BJ (cell line): Measurements from ENCODE around the gene BCAS3. TPM values are rescaled to one million over a fixed set of nuclear protein-coding genes. Genes with fewer than 3 reads are reported as not detected.

Source experiments
- CTCF ChIA-PET: fragments of 350-600 bp; formaldehyde crosslinking; extraction: SDS; loops from one replicate; lab custom pipeline; 2021; ENCODE audit warnings: antibody characterized with exemption, inconsistent platforms; lab: Yijun Ruan, JAX
- POLR2A ChIA-PET: fragments of 300-600 bp; sonication (Branson Sonifier 250); formaldehyde crosslinking; extraction: SDS; loops from one replicate; lab custom pipeline; 2021; ENCODE audit warnings: antibody characterized with exemption; lab: Charles Lee
- DNase-seq: peaks from one replicate; pipeline ENCODE4 v3.0.0-alpha.2; 2011; ENCODE audit warnings: low read depth
- H3K27me3 ChIP-seq: 2 replicates; pipeline ENCODE4 v1.6.0; 2011; ENCODE audit warnings: low read length; ENCODE audit not compliant: control insufficient read depth, insufficient read depth
- H3K36me3 ChIP-seq: 2 replicates; pipeline ENCODE4 v1.5.1; 2011; ENCODE audit warnings: low read length; ENCODE audit not compliant: control insufficient read depth, insufficient read depth
- H3K4me3 ChIP-seq: 2 replicates; pipeline ENCODE4 v1.5.1; 2011; ENCODE audit warnings: low read depth, mild to moderate bottlenecking, control low read depth, low read length
- CTCF ChIP-seq: IDR thresholded peaks from 2 replicates; pipeline ENCODE4 v1.5.1; 2011; ENCODE audit warnings: low read depth, mild to moderate bottlenecking, control low read depth, inconsistent platforms, low read length, moderate library complexity; ENCODE audit not compliant: insufficient read depth
- polyA plus RNA-seq: library from polyadenylated mRNA; depleted of rRNA; stranded (reverse); fragments of >200 nt; gene quantifications from 2 replicates; pipeline ENCODE4 v1.2.3, GENCODE V29; 2011

Gene BCAS3
- polyA plus RNA-seq, 1 experiment, result 19.5 TPM

- ChIA-PET POLR2A (no interaction called here), CTCF (interaction anchor here (0.7 kb wide), 2 partner anchors 9 to 23 kb away, joined by 3 to 4 read pairs; no protein-coding TSS in a partner anchor)
- no peak for TF ChIP-seq CTCF
- Histone ChIP-seq H3K36me3 (no peaks in the 10 kb centered on the region; the same call in 1 of the 2 replicates), H3K27me3 (no peaks in the 10 kb centered on the region), H3K4me3 (no peak overlapping the region)
- DNase-seq, result no peak
These were observed 597.7 kb downstream of the BCAS3 start for GRCh38 chr17:61275395-61275794.

GRCh38 chr17:61276806-61277205 is 599.2 kb downstream of the BCAS3 start:
- ChIA-PET POLR2A (no interaction called here), CTCF (interaction anchor here (1.3 kb wide), 1 partner anchor 9 kb away, joined by 3 read pairs; no protein-coding TSS in a partner anchor)
- no peak for DNase-seq
- TF ChIP-seq CTCF, result no peak
- no peak overlapping the region for H3K4me3 ChIP-seq
- no peaks in the 10 kb centered on the region for H3K27me3 ChIP-seq
- H3K36me3 ChIP-seq, result no peaks in the 10 kb centered on the region; the same call in 1 of the 2 replicates

- no peak for DNase-seq
- ChIA-PET POLR2A (no interaction called here), CTCF (interaction anchor here (0.9 kb wide), 1 partner anchor 28 kb away, joined by 3 read pairs; no protein-coding TSS in a partner anchor)
- no peaks in the 10 kb centered on the region; the same call in 1 of the 2 replicates for H3K36me3 ChIP-seq
- no peak for TF ChIP-seq CTCF
- no peaks in the 10 kb centered on the region for H3K27me3 ChIP-seq
- H3K4me3 ChIP-seq, result no peak overlapping the region
These were observed 602.0 kb downstream of the BCAS3 start for GRCh38 chr17:61279476-61280145.

GRCh38 chr17:61280338-61280737 is 602.7 kb downstream of the BCAS3 start:
- no peak for TF ChIP-seq CTCF
- Histone ChIP-seq H3K27me3 (no peaks in the 10 kb centered on the region), H3K4me3 (no peak overlapping the region), H3K36me3 (no peaks in the 10 kb centered on the region; the same call in 1 of the 2 replicates)
- ChIA-PET POLR2A (no interaction called here), CTCF (no interaction called here)
- DNase-seq, result no peak

GRCh38 chr17:61280851-61281250 is 603.2 kb downstream of the BCAS3 start:
- DNase-seq, result no peak
- no peaks in the 10 kb centered on the region; the same call in 1 of the 2 replicates for H3K36me3 ChIP-seq
- H3K4me3 ChIP-seq, result no peak overlapping the region
- TF ChIP-seq CTCF, result no peak
- ChIA-PET POLR2A (no interaction called here), CTCF (no interaction called here)
- H3K27me3 ChIP-seq, result no peaks in the 10 kb centered on the region
